GM21576 (cell line): ENCODE data around the gene MAP3K5.
A peak's percentile ranks its signal among the peaks of the same experiment; 100 is the strongest.
"Not testable (repeated sequence)": the region's sequence is repeated elsewhere in the genome, so short reads cannot be mapped to it uniquely, and the experiment has no call there.

Source experiments
- ATAC-seq: cut with Tn5 transposase; IDR thresholded peaks from one replicate; pipeline ENCODE4 v1.9.1; 2021; ENCODE audit warnings: mild to moderate bottlenecking, moderate library complexity; ENCODE audit not compliant: unreplicated experiment

The MAP3K5 gene

GRCh38 chr6:136795386-136795785 is 3.1 kb upstream of the MAP3K5 start:
- ATAC-seq = no peak

- no peak for ATAC-seq
These were observed 1.1 kb upstream of the MAP3K5 start for GRCh38 chr6:136793363-136793762.

GRCh38 chr6:136792095-136792409 is 225 bp downstream of the MAP3K5 start:
- ATAC-seq = no peak

GRCh38 chr6:136791296-136792094 is 782 bp downstream of the MAP3K5 start:
- ATAC-seq = peak; percentile 42

- no peak for ATAC-seq
These were observed 1.6 kb downstream of the MAP3K5 start for GRCh38 chr6:136790411-136791295.

- not testable (repeated sequence) for ATAC-seq
These were observed 2.8 kb downstream of the MAP3K5 start for GRCh38 chr6:136789440-136789839.

GRCh38 chr6:136788069-136788902 is 4.0 kb downstream of the MAP3K5 start:
- ATAC-seq = no peak

GRCh38 chr6:136787726-136788068 is 4.6 kb downstream of the MAP3K5 start:
- no peak for ATAC-seq

- ATAC-seq = no peak
These were observed 5.6 kb downstream of the MAP3K5 start for GRCh38 chr6:136786658-136787057.

GRCh38 chr6:136784910-136785746 is 7.1 kb downstream of the MAP3K5 start:
- ATAC-seq = peak; percentile 44

- ATAC-seq = no peak
These were observed 8.0 kb downstream of the MAP3K5 start for GRCh38 chr6:136784271-136784664.

GRCh38 chr6:136783495-136784270 is 8.6 kb downstream of the MAP3K5 start:
- peak; percentile 68 for ATAC-seq

GRCh38 chr6:136783021-136783420 is 9.3 kb downstream of the MAP3K5 start:
- ATAC-seq = no peak

GRCh38 chr6:136782021-136782770 is 10.1 kb downstream of the MAP3K5 start:
- ATAC-seq = no peak

- no peak for ATAC-seq
These were observed 11.3 kb downstream of the MAP3K5 start for GRCh38 chr6:136780972-136781371.

GRCh38 chr6:136779682-136780081 is 12.6 kb downstream of the MAP3K5 start:
- ATAC-seq = no peak

- ATAC-seq = no peak
These were observed 14.6 kb downstream of the MAP3K5 start for GRCh38 chr6:136777651-136778050.

GRCh38 chr6:136775548-136775947 is 16.7 kb downstream of the MAP3K5 start:
- no peak for ATAC-seq

- ATAC-seq = no peak
These were observed 17.2 kb downstream of the MAP3K5 start for GRCh38 chr6:136775081-136775480.
